ENCODE data around the gene KHK.

The KHK gene

GRCh38 chr2:27082773-27083409 is 3.7 kb upstream of the KHK start:
- Histone ChIP-seq H2AFZ (ENCODE audit: low read length) (no peak overlapping the region), H3K79me1 (ENCODE audit: low read depth, low read length) (no peaks in the 10 kb centered on the region), H4K91ac (ENCODE audit: low read depth, low read length, poor library complexity) (no peak overlapping the region), H2BK12ac (ENCODE audit: low read length) (no peak overlapping the region), H3K4me1 (ENCODE audit: control insufficient read depth in 2 of 2, insufficient read depth in 1 of 2, low read depth in 1 of 2, low read length in 2 of 2) (peaks cover 15 to 42% of the 10 kb centered on the region in 2 donors), H3K9ac (ENCODE audit: low read depth, low read length, poor library complexity) (no peak overlapping the region), H3K27me3 (ENCODE audit: control insufficient read depth in 3 of 3, insufficient read depth in 3 of 3, low read depth in 1 of 3, low read length in 3 of 3) (peaks cover 0 to 6% (median 6%) of the 10 kb centered on the region in 3 experiments), H3K4ac (ENCODE audit: low read length) (no peak overlapping the region), H3K27ac (replicated peaks; ENCODE audit: low read length) (no peak overlapping the region), H2AK5ac (ENCODE audit: low read depth, low read length) (peak overlapping the region; percentile 92), H3K23ac (ENCODE audit: low read depth, low read length, poor library complexity) (no peak overlapping the region), H3K4me3 (ENCODE audit: low read length in 2 of 2) (no peak overlapping the region), H3K4me2 (ENCODE audit: insufficient read depth, low read length, poor library complexity, severe bottlenecking) (no peak overlapping the region), H2BK120ac (ENCODE audit: low read depth, low read length) (no peak overlapping the region), H3K18ac (ENCODE audit: low read length) (peak overlapping the region; percentile 8), H4K8ac (ENCODE audit: low read depth, low read length) (no peak overlapping the region), H2BK5ac (ENCODE audit: low read length) (no peak overlapping the region), H3K36me3 (replicated peaks in 1 of 2; ENCODE audit: control insufficient read depth in 2 of 2, insufficient read depth in 2 of 2, low read length in 2 of 2) (no peaks in the 10 kb centered on the region), H3K9me3 (replicated peaks in 1 of 2; ENCODE audit: control insufficient read depth in 2 of 2, insufficient read depth in 1 of 2, low read depth in 1 of 2, low read length in 2 of 2) (no peaks in the 10 kb centered on the region), H3K14ac (ENCODE audit: low read length) (no peak overlapping the region), H2BK15ac (ENCODE audit: low read length) (peak overlapping the region; percentile 64)
- DNase-seq (ENCODE audit: low spot score), result no peak
- no CpG with 5 or more reads among the region's 27 CpGs for WGBS, 2 donors (ENCODE audit: extremely low coverage in 2 of 2, insufficient read length in 2 of 2, insufficient replicate concordance in 1 of 2)

DNA sequence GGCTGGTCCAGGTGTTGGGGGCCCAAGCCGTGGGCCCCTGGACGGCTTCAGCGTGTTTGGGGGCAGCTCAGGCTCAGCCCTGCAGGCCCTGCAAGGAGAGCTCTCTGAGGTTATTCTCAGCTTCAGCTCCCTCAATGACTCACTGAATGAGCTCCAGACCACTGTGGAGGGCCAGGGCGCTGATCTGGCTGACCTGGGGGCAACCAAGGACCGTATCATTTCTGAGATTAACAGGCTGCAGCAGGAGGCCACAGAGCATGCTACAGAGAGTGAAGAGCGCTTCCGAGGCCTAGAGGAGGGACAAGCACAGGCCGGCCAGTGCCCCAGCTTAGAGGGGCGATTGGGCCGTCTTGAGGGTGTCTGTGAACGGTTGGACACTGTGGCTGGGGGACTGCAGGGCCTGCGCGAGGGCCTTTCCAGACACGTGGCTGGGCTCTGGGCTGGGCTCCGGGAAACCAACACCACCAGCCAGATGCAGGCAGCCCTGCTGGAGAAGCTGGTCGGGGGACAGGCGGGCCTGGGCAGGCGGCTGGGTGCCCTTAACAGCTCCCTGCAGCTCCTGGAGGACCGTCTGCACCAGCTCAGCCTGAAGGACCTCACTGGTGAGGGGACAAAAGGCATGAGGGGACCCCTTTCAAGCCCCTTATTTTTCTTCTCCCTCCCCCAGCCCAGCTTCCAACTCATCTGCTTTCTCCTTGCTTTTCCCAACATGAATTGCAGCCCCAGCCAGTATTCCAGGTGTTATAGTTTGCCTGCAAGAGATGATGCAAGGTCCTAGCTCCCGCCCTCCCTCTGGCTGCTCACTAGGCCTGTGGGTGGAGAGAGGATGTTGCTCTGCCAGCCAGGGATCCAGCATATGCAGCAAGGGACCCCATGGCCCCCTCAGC is 2.9 kb upstream of the KHK start:
- Histone ChIP-seq H3K14ac (ENCODE audit: low read length) (no peak overlapping the region), H2AK5ac (ENCODE audit: low read depth, low read length) (peak overlapping the region; percentile 92), H3K27ac (replicated peaks; ENCODE audit: low read length) (no peak overlapping the region), H3K4ac (ENCODE audit: low read length) (no peak overlapping the region), H3K4me3 (ENCODE audit: low read length in 2 of 2) (no peak overlapping the region), H3K9ac (ENCODE audit: low read depth, low read length, poor library complexity) (no peak overlapping the region), H2BK5ac (ENCODE audit: low read length) (no peak overlapping the region), H3K79me1 (ENCODE audit: low read depth, low read length) (no peaks in the 10 kb centered on the region), H3K9me3 (replicated peaks in 1 of 2; ENCODE audit: control insufficient read depth in 2 of 2, insufficient read depth in 1 of 2, low read depth in 1 of 2, low read length in 2 of 2) (no peaks in the 10 kb centered on the region), H3K4me1 (ENCODE audit: control insufficient read depth in 2 of 2, insufficient read depth in 1 of 2, low read depth in 1 of 2, low read length in 2 of 2) (peaks cover 13 to 35% of the 10 kb centered on the region in 2 donors), H4K8ac (ENCODE audit: low read depth, low read length) (no peak overlapping the region), H3K18ac (ENCODE audit: low read length) (no peak overlapping the region), H3K4me2 (ENCODE audit: insufficient read depth, low read length, poor library complexity, severe bottlenecking) (no peak overlapping the region), H2BK15ac (ENCODE audit: low read length) (peak overlapping the region; percentile 42), H3K27me3 (ENCODE audit: control insufficient read depth in 3 of 3, insufficient read depth in 3 of 3, low read depth in 1 of 3, low read length in 3 of 3) (peaks cover 0 to 6% (median 6%) of the 10 kb centered on the region in 3 experiments), H2BK12ac (ENCODE audit: low read length) (no peak overlapping the region), H3K23ac (ENCODE audit: low read depth, low read length, poor library complexity) (no peak overlapping the region), H3K36me3 (replicated peaks in 1 of 2; ENCODE audit: control insufficient read depth in 2 of 2, insufficient read depth in 2 of 2, low read length in 2 of 2) (no peaks in the 10 kb centered on the region), H2AFZ (ENCODE audit: low read length) (no peak overlapping the region), H4K91ac (ENCODE audit: low read depth, low read length, poor library complexity) (no peak overlapping the region), H2BK120ac (ENCODE audit: low read depth, low read length) (no peak overlapping the region)
- WGBS, 2 donors (ENCODE audit: extremely low coverage in 2 of 2, insufficient read length in 2 of 2, insufficient replicate concordance in 1 of 2), result no CpG with 5 or more reads among the region's 20 CpGs
- no peak for DNase-seq (ENCODE audit: low spot score)

- WGBS, 2 donors (ENCODE audit: extremely low coverage in 2 of 2, insufficient read length in 2 of 2, insufficient replicate concordance in 1 of 2), result no CpG with 5 or more reads among the region's 6 CpGs
- H3K4ac ChIP-seq (ENCODE audit: low read length), result no peak overlapping the region
- H3K14ac ChIP-seq (ENCODE audit: low read length), result no peak overlapping the region
Measured at GRCh38 chr2:27084297-27085061, 2.1 kb upstream of the KHK start.

More at GRCh38 chr2:27084297-27085061, 2.1 kb upstream of the KHK start:
- Histone ChIP-seq H2AK5ac (ENCODE audit: low read depth, low read length) (peak overlapping the region; percentile 73), H2AFZ (ENCODE audit: low read length) (no peak overlapping the region), H3K79me1 (ENCODE audit: low read depth, low read length) (no peaks in the 10 kb centered on the region), H2BK15ac (ENCODE audit: low read length) (peak overlapping the region; percentile 42), H3K4me3 (ENCODE audit: low read length in 2 of 2) (no peak overlapping the region), H3K18ac (ENCODE audit: low read length) (no peak overlapping the region), H3K9me3 (replicated peaks in 1 of 2; ENCODE audit: control insufficient read depth in 2 of 2, insufficient read depth in 1 of 2, low read depth in 1 of 2, low read length in 2 of 2) (no peaks in the 10 kb centered on the region), H4K91ac (ENCODE audit: low read depth, low read length, poor library complexity) (no peak overlapping the region), H3K23ac (ENCODE audit: low read depth, low read length, poor library complexity) (no peak overlapping the region), H3K4me2 (ENCODE audit: insufficient read depth, low read length, poor library complexity, severe bottlenecking) (no peak overlapping the region), H3K27me3 (ENCODE audit: control insufficient read depth in 3 of 3, insufficient read depth in 3 of 3, low read depth in 1 of 3, low read length in 3 of 3) (peaks cover 0 to 6% (median 6%) of the 10 kb centered on the region in 3 experiments), H2BK12ac (ENCODE audit: low read length) (no peak overlapping the region), H2BK120ac (ENCODE audit: low read depth, low read length) (no peak overlapping the region), H2BK5ac (ENCODE audit: low read length) (no peak overlapping the region), H3K27ac (replicated peaks; ENCODE audit: low read length) (no peak overlapping the region), H3K4me1 (ENCODE audit: control insufficient read depth in 2 of 2, insufficient read depth in 1 of 2, low read depth in 1 of 2, low read length in 2 of 2) (peaks cover 8 to 33% of the 10 kb centered on the region in 2 donors), H3K9ac (ENCODE audit: low read depth, low read length, poor library complexity) (no peak overlapping the region), H4K8ac (ENCODE audit: low read depth, low read length) (no peak overlapping the region), H3K36me3 (replicated peaks in 1 of 2; ENCODE audit: control insufficient read depth in 2 of 2, insufficient read depth in 2 of 2, low read length in 2 of 2) (no peaks in the 10 kb centered on the region)
- DNase-seq (ENCODE audit: low spot score), result no peak

All from neuronal stem cell (in vitro differentiated cells).